HG03045 (cell line): ENCODE measurements around the gene TEX52.

Experiments
- ATAC-seq: cut with Tn5 transposase; IDR thresholded peaks from one replicate; pipeline ENCODE4 v1.9.1; 2021; ENCODE audit warnings: mild to moderate bottlenecking, moderate library complexity; ENCODE audit not compliant: unreplicated experiment

Gene TEX52

DNA sequence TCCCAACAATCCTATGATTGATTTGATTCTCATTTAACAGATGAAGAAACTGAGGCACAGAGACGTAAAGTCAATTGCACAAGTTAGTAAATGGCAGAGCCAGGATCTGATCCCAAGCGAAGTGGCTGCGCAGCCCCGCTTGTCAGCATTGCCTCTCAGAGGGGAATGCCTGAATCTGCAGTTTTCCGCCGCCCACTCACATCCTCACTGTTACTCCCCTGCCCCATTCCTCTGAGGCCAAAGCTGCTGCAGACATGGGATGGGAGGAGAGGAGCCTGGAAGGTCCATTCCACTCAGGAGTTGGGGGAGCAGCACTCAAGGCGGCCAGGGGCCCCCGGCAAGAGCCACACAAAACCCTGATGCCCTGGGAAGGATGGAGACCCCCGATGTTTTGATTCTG is 23.0 kb downstream of the TEX52 start:
- no peak for ATAC-seq

- no peak for ATAC-seq
These were observed 23.5 kb downstream of the TEX52 start for GRCh38 chr12:2833327-2833726.

DNA sequence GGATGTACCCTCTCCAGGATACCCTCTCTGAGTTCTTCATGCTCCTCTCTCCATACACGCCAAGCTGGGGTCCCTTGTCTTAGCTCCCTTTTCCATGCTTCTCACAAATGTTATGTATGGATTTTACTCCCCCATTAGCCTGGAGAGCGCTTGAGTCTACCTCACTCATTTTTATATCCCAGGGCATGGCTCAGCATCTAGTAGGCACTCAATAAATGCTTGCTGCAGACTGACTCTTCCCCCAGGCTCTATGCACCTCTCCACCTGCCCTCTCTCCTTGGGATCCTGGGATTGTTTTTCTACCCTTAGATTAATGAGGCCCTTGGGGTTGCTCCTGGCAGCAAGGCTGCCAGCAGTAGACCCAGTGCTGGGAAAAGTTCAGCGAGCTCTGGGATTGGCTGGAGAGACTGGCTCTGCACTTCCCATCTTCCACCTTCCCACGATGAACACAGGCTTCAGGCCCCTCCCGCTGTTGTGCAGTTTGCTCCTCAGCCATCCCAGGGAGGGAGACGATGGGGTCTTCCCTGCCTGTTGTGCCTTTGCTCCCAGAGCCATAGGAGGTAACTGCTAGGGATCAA is 24.2 kb downstream of the TEX52 start:
- no peak for ATAC-seq

GRCh38 chr12:2829275-2829674 is 27.6 kb downstream of the TEX52 start:
- ATAC-seq, result no peak

DNA sequence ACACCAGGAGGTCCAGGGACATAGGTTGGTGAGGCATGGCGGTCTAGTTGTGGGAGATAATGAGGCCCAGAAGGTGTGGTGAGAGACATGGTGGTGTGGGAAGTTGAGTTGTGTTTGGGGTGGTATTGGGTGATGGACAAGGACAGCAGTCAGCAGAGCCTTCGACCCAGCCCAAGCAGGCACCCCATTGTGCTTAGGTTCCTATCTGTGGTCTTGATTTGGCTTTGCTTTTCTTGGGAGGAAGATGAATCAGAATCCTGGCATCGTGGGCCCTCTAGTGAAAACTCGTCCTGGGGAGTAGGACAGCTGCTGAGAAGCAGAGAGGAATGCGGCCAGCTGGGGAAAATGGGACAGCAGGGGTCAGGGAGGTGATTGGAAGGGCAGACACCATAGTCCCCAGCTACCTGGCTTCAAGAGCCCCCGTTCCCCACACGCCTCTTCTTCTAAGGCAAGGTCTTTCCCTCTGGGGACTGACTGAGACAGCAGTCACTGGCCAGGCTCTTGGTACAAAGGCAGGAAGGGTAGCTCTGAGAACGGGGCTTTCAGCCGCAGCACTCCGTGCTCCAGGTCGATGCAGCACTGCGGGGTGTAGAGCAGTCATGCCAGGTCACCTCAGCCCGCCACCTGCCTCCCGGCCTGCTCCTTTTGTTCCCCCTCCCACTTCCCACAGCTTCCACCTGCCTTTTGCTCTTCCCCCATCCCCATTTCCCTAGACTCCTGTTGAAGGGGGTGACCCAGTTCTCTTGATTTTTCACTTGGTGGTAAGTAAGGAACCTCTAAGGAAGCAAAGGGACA is 29.9 kb downstream of the TEX52 start:
- no peak for ATAC-seq

- no peak for ATAC-seq
These were observed 30.8 kb downstream of the TEX52 start for GRCh38 chr12:2826036-2826435.

DNA sequence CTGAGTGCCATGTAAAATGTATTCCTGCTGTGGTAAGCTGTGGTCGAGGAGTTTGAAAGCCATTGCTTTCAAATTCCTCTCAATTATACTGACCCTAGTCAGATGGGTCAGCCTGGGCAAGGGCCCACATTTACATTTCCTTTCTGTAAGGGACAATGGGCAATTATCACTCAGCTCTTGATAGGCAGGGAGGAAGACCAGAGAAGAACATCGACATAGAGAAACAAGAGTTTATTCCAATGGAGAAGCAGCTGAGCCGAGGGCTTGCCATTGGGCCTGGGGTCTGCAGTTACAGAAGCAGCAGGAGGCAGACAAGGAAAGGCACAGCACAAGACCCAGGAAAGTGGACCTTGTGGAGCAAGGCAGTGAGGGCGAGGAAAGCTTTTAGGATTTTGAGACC is 31.7 kb downstream of the TEX52 start:
- ATAC-seq, result no peak

DNA sequence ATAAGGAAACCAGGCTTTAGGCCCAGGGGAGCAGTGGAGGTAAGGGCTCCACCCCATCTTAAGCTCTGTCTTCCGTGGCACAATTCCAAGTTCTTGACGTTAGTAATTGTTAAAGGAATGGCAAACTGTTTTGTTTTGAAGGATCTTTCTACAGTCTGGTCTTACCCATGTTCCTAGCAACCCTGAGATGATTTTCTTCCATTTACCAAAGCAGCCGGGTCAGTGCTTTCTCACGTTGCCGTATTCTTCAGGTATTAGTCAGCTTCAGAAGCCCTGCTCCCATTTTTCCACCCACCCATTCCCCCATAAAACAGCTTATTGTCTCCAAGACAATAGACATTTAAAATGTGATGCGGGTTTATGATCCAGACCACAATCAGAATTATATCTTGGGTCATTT is 32.3 kb downstream of the TEX52 start:
- no peak for ATAC-seq

DNA sequence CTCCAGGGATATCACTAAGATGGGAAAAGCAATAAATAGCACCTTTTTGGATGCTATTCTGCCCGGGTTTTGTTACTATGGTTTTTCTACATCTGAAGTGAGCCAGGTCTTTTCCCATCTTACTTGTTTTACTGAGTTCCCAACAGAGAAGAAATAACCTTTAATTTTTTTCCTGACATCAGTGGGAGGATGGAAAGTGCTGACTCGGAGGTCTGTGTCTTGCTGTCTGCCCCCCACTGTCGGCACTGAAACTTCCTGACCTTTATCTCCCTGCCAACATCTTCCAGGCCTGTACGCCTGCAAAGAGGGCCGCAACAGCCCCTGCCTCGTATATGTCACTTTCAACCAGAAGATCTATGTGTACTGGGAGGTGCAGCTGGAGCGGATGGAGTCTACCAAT is 33.4 kb downstream of the TEX52 start:
- ATAC-seq, result no peak

GRCh38 chr12:2820432-2820831 is 36.4 kb downstream of the TEX52 start:
- ATAC-seq, result no peak

DNA sequence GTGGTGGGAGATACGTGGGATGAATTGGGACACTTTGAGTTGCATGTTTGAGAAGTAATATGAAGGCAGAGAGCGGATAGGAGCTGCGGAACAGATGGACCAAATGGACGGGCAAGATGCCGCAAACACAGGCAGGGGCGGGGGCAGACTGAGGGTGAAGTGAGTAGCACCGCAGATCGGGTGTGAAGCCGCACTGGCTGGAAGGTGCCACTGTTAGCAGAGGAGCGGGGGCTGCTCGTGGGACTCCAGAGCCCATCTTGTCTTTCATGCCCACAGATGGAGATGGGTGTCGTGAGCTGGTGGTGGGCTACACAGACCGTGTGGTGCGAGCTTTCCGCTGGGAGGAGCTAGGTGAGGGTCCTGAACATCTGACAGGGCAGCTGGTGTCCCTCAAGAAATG is 37.0 kb downstream of the TEX52 start:
- no peak for ATAC-seq

DNA sequence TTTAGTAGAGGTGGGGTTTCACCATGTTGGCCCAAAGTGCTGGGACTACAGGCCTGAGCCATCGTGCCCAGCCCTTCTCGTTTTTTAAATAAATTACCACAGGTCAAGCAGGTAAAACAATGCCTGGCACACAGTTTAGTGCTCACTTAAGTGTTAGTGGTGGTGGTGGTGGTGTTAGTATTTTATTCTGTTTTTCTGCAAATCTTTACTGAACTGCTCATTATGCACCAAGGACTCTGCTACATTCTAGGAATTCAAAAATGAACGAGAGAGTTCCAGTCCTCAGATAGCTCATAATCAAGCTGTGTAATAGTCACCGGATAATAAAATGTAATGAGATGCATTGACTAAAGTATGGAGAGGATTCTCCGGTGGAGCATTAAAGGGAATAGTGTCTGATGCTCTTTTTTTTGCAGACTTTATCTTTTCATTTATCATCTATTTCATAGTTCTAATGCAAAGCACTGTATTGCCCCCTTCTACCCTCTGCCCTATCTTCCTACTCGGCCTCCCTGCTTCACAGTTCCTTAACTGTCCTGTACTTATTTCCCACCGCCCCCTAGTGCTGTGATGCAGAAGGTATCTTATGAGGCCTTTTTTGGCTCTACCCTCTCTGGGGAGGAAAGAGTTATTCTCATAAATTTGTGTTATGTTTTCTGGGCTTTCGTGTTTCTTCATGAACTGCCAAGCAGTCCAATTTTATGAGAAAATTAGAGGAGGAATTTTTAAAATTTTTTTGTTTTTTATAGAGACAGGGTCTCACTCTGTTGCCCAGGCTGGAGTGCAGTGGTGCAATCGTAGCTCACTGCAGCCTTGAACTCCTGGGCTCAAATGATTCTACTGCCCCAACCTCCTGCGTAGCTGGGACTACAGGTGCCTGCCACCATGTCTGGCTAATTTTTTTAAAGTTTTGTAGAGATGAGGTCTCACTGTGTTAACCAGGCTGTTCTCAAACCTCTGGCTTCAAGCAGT is 43.3 kb downstream of the TEX52 start:
- peak; percentile 30 for ATAC-seq

DNA sequence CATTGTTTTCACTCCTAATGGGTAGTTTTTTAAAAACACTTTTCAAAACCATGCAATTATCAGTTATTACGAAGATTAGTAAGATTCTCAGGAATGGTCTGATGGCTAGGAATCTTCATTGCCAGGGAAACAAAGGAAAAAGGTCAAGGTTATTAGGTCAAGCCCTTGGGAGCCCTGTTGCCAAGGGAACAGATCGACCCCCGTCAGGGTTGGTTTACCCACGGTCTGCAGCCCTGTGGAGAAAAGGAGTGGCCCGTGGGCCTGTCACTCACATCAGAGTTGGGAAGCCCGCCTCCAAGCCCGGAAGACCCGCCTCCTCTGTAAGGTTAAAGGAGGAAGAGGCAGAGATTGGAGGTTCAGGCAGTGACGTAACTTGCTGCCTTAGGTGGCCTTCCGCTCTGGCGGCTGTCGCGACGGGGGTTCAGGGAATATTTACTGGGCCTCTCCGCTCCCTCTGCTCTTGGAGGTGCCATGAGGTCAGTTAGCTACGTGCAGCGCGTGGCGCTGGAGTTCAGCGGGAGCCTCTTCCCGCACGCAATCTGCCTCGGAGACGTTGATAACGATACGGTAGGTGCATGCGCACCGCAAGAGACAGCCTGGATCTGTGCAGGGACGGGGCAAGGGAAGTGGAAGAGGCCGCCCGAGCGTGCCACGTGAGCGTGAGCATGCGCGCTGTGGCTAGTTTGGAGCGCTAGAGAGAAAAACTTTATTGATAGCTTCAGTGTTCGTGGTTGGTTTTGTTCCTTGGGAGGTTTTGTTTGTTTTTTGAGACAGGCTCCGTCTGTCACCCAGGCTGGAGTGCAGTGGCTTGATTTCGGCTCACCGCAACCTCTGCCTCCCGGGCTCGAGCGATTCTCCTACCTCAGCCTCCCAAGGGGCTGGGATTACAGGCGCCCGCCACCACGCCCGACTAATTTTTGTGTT is 44.3 kb downstream of the TEX52 start, which contains the start of gene ITFG2:
TSS of gene ITFG2 (plus strand) at position 379 of the 924 bp plus-strand sequence. CDS start at position 472, 93 bp downstream.
- ATAC-seq, result peak; percentile 94

DNA sequence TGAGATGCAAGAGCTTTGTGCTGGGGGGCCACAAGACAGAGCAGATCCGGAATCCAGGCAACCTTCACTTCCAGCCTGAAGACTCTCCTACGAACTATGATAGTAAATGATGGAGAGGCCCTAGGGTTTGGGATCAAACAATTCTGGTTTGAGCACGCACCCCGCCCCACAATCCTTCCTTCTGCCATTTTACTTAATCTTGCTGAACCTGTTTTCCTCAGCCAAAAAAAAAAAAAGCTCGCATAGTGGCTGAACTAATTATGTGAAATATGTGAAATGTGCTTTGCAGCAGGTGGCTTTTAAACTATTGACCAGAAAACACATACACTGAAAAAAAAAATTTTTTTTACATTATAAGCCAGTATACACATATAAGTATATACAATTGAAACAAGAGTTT is 45.0 kb downstream of the TEX52 start:
- no peak for ATAC-seq

- no peak for ATAC-seq
These were observed 50.1 kb downstream of the TEX52 start for GRCh38 chr12:2806700-2807099.

- no peak for ATAC-seq
These were observed 51.7 kb downstream of the TEX52 start for GRCh38 chr12:2805143-2805520.

DNA sequence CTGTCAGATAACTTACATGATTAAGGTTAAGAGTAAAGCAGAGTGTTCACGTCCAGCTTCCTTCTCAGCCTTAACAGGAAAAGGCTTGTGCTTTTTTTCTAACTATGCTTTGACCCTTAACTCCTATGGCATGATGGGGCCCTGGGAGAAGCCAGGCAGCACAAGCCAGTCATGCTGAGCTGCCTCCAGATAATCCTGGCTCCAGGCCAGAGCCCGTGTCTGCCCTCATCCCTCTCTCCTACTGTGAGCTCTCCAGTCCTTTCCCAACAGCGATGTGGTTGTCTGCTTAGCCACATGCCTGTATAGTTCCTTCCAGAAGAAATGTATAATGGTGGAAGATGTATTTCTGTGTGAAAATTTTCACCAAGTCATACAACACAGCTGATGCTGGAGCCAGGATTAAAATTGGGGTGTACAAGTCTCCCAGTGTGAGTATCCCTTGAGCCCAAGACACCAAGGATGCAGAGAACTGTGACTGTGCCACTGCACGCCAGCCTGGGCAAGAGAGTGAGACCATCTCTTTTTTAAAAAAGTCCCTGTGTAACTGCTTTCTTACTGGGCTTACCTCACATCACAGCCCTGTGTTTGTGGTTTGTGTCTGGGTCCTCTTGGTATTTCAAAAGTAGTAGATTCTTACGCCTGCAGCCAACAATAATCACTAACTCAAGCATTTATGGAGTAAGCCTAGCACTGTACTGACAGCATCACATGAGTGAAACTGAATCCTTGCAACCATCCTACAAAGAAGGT is 52.3 kb downstream of the TEX52 start:
- no peak for ATAC-seq

GRCh38 chr12:2803635-2804392 is 53.0 kb downstream of the TEX52 start:
- no peak for ATAC-seq
